Stimulated activated CD8-positive, alpha-beta memory T cell treated with anti-CD3 and anti-CD28 coated beads, Interleukin-12 subunit alpha, Interleukin-12 subunit beta, amount 100 ng/mL, for 24 hours (primary cell): Measurements from ENCODE around the gene LMBR1.
"Not testable (repeated sequence)": the region's sequence is repeated elsewhere in the genome, so short reads cannot be mapped to it uniquely, and the experiment has no call there.

Source experiments
- DNase-seq: peaks from one replicate; pipeline ENCODE4 v3.0.0-alpha.2; 2020; ENCODE audit errors: extremely low read depth

Gene LMBR1

DNA sequence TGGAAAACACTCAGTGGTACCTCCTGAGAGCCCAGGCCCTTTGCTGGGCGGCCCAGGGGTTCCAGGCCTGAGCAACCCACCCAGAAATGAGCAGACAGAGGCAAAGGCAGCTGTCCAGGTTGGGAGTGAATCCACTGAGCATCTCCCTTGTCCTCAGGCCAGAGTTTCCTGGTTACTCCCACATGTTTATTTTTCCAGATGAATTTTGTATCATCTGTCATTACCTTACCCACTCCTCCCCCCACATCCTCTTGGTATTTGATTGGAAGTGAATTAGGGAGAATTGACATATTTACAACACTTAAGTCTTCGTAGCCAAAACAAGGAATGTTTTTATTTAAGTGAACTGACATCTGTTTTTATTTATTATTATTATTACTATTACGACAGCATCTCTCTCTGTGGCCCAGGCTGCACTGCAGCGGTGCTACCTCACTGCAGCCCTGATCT, 13.2 kb upstream of the LMBR1 start:
- no peak for DNase-seq

DNA sequence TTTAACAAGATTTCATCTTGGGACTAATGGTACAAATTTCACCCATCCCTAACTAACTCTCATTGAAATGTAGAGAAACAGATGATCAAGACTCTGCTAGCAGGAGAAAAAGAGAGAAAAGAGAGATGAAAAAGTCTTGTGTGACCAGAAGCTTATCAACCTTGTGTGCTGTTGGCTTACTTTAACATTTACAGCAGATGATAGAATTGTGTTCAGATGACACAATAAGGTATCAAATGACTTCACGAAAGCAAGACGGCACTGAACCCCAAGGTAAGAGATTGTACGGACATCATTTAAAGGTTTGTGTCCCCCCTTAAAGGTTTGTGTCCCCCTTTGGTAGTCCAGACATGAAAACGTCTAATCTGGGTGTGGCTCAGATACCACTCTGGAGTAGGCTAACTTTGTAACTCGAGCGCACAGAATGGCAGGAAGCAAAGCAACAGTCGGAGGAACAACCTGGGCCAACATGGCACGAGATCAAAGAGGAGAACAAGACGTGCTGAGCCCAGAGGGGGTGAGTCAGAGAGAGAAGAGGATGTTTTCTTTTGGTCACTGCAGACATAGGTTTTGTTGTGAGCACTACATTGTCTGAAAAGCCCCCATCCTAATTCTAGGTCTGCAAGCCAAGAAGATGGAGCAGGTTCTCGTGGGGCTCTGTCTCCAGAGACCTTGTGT, 10.4 kb upstream of the LMBR1 start:
- DNase-seq = no peak

DNA sequence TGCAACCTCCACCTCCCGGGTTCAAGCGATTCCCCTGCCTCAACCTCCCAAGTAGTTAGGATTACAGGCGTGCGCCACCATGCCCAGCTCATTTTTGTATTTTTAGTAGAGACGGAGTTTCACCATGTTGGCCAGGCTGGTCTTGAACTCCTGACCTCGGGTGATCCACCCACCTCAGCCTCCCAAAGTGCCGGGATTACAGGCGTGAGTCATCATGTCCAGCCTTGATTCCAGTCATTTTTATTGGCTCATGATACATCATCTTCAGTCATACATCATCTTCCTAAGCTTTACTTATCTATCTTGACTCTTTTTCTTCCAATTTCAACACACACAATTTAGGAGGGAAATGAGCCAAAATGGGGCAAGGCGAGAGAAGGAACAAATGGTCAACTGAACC, 7.1 kb upstream of the LMBR1 start:
- DNase-seq = not testable (repeated sequence)

DNA sequence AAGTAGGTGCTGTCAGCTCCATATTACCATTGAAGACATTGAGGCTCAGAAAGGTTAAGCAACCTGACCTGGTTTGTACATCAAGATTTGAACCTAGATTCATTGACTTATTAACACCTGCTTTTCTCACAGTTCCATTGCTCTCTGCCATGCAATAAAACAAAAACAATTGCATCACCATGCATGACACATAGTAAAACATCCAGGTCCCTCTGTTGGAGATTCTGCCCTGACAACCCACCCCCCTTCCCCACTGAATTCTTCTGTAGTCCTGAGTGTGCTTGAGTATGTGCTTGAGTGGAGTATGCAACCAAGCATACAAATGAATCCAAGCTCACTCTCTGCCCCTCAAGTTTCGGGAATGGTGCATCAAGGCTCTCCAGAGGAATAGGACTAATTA, 6.0 kb upstream of the LMBR1 start:
- no peak for DNase-seq

DNA sequence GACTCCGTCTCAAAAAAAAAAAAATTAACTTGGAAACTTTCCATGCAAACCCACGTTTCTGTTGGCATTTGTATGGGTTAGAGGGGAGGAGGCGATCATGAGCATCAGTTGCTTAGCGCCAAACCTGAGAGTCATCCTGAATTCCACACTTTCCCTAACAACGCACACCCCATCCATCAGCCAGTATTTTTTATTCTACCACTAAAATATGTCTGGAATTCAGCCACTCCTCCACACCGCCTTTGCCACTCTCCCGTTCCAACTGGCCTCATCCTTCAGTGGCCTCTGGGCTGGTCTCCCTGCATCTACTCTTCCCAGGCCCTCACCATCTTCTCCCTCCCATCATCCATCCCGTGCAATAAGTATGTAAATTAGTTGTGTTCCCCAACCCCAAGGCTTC, 4.7 kb upstream of the LMBR1 start:
- no peak for DNase-seq

DNA sequence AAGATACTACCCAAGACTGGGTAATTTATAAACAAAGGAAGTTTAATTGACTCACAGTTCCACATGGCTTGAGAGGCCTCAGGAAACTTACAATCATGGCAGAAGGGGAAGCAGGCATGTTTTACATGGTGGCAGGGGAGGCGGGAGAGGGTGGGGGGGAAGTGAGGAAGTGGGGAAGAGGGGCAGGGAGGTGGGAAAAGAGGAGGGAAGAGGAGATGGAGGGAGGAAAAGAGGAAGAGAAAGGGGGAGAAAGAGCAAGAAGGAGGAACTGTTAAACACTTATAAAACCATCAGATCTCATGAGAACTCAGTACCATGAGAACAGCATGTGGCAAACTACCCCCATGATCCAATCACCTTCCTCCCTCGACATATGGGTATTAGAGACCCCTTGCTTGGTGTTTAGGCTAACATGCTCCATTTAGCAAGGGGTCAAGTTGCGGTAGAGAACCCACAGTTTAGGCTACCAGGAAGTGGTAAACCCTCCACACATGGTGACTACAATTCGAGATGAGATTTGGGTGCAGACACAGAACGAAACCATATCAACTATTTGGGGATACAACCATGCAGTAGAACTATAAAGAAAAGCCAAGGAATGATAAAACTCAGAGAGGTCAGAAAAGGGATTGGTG, 3.5 kb upstream of the LMBR1 start:
- no peak for DNase-seq

DNA sequence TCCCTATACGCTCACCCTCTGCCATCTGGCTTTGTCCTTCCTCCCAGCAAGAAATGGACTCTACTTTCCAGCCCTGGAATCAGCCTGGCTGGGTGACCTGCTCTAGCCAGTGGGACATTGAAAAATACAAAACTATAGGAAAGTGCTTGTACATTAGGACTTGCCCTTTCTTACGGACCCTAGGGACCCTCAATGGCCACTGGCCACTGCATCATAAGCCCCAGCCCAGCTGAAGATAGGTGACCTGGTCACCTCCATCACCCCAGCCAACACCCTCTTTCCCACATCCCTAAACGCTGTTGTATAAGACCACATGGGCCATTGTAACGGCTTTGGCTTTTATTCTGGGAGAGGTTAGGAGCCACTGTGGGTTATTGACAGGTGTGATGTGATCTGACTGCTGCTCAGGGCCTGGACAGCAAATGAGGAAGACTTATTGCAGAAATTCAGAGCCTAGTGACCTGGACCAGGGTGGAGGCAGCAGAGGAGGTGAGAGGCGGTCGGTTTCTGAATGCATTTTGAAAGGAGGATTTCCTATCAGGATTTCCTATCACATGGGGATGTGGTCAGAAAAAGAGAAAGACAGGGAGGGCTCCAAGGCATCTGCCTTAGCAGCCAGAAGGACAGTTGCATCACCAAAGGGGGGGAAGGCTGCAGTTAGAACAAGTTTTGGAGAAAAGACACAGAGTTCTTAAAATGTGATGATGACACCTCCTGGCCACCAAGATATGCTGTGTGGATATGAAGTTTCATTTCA, 2.2 kb upstream of the LMBR1 start:
- no peak for DNase-seq

DNA sequence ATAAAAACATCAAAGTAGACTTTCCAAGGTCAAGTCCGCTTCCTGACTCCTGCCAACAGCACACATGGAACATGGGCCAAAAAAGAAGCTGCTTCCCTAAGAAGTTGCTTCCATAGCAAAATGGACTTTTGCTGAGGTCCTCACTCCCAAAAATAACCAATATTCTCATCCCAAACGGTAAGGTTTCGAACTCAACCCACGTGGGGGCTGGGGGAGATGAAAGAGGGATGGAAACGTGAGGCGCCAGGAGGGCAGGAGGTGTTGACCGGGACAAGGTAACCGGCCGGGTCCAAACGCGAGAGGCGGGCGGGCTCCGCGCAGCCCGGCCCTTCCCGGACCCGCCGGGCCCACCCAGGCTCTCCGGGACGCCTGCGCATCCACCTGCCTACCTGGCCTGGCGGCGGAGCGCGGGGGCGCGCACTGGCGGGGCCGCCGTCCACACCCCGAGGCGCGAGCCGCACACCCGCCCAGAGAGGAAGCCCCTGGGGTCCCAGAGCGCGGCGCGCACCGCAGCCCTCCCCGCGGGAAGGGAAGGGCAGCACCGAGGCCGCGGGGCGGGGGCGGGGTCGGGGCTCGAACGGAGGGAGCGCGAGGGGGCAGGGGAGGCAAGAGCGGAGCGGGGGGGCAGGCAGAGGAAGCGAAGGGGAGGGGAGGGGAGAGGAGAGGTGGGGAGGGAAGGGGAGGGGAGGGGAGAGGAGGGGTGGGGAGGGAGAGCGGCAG, 742 bp downstream of the LMBR1 start:
- peak; percentile 24 for DNase-seq

DNA sequence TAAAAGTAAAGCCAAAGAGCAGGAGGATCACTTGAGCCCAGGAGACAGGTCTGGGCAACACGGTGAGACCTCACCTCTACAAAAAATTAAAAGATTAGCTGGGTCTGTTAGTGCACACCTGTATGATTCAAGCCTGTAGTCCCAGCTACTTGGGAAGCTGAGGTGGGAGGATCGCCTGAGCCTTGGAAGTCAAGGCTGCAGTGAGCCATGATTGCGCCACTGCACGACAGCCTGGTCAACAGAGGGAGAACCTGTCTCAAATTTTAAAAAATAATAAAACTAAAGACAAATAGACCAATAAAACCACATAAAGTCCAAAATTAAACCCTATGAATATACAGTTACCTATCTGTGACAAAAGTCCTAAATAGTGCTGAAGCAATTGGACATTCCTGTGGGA, 3.2 kb downstream of the LMBR1 start:
- DNase-seq = no peak

DNA sequence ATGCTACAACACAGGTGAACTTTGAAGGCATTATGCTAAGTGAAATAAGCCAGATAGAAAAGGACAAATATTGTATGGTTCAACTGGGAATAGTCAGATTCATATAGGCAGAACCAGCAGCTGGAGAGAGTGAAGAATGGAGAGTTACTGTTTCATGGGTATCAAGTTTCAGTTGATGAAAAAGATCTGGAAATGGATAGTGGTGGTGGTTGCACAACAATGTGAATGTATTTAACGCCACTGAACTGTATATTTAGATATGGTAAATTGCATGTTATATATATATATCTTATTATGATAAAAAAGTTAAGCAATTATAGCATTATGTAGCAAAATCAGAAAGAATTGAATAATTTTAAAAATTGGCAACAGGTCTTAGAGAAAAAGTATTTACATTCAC, 3.9 kb downstream of the LMBR1 start:
- DNase-seq = no peak

DNA sequence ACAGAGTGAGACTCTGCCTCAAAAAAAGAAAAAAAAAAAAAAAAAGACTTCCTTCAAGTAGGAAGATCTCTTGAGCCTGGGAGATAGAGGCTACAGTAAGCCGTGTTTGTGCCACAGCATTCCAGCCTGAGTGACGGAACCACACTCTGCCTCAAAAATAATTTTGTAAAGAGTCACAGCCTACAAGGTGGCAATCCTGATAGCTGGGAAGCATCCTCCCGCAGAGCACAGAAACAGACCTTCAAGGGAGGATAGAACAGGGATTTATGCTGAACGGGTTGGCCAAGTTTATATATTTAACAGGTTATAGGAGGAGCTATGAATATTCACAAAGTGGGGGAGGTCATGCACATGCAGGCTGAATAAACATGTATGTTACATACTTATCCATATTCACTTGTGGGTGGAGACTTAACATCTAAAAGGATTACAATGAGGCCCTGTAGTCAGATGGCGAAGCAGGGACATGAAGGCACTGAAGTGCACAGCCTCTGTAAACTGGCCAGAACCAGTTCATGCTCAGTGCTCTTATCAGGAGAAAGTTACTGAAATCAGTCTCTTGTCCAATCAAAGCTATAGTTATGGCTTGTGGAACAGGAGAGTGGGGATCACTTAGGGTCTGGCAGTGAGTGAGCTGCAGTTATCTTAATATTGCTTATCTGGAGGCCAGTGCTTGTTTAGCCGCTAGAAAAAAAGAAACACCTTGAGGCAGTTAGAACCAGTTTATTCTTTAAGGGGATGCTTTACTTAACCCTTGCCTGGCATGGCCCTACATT, 6.8 kb downstream of the LMBR1 start:
- no peak for DNase-seq

DNA sequence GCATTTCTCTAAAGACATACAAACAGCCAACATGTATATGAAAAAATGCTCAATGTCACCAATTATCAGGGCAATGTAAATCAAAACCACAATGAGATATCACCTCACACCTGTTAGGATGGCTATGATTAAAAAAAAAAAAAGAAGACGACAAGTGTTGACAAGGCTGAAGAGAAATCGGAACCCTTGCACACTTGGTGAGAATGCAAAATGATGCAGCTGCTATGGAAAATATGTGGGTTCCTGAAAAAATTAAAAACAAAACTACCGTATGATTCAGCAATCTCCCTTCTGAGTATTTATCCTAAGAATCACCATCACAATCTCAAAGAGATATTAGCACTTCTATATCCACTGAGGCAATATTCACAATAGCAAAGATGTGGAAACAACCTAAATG, 11.3 kb downstream of the LMBR1 start:
- DNase-seq = no peak

DNA sequence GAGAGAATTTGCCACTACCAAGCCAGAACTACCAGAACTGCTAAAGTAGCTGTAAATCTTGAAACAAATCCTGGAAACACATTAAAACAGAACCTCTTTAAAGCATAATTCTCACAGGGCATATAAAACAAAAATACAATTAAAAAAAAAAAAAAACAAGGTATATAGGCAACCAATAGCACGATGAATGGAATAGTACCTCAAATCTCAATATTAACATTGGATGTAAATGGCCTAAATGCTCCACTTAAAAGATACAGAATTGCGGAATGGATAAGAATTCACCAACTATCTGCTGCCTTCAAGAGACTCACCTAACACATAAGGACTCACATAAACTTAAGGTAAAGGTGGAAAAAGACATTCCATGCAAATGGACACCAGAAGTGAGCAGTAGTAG, 17.2 kb downstream of the LMBR1 start:
- no peak for DNase-seq

DNA sequence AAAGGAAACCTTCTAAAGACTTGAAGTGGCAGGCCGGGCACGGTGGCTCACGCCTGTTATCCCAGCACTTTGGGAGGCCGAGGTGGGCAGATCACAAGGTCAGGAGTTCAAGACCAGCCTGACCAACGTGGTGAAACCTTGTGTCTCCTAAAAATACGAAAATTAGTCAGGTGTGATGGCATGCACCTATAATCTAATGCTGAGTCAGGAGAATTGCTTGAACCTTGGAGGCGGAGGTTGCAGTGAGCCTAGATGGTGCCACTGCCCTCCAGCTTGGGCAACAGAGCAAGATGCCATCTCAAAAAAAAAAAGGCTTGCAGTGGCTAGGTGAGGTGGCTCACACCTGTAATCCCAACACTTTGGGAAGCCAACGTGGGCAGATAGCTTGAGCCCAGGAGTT, 24.6 kb downstream of the LMBR1 start:
- DNase-seq = not testable (repeated sequence)

DNA sequence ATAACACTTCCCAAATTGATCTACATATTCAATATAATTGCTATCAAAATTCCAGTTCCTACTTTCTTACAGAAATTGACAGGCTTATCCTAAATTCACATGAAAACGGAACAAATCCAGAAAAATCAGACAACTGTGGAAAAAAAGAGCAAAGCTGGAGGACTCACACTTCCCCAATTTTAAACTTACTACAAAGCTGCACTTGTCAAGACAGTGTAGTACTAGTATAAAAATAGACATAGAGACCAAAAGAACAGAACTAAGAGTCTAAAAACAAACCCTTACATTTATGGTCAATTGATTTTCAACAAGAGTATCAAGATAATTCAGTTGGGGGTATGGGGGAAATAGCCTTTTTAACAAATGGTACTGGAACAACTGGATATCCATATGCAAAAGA, 27.5 kb downstream of the LMBR1 start:
- DNase-seq = no peak

DNA sequence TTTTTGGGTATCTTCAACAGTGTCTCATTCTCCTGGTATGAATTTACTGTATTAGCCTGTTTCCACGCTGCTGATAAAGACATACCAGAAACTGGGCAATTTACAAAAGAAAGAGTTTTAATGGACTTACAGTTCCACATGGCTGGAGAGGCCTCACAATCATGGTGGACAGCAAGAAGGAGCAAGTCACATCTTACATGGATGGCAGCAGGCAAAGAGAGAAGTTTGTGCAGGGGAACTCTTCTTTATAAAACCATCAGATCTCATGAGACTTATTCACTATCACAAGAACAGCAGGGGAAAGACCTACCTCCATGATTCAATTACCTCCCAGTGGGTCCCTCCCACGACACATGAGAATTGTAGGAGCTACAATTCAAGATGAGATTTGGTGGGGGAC, 31.0 kb downstream of the LMBR1 start:
- not testable (repeated sequence) for DNase-seq

DNA sequence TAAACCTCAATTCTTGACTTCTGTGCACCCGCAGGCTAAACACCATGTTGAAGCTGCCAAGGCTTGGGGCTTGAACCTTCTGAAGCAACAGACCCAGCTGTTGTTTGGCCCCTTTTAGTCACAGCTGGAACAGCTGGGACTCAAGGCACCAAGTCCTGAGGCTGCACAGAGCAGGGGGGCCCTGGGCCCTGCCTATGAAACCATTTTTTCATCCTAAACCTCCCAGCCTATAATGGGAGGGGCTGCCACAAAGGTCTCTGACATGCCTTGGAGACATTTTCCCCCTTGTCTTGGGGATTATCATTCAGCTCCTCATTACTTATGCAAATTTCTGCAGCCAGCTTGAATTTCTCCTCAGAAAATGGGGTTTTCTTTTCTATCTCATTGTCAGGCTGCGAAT, 31.8 kb downstream of the LMBR1 start:
- no peak for DNase-seq

DNA sequence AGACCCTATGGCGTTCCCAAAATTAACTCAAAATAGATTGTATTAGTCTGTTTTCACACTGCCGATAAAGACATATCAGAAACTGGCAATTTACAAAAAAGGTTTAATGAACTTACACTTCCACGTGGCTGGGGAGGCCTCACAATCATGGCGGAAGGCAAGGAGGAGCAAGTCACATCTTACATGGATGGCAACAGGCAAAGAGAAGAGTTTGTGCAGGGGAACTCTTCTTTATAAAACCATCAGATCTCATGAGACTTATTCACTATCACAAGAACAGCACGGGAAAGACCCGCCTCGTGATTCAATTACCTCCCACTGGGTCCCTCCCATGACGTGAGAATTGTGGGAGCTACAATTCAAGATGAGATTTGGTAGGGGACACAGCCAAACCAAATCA, 32.9 kb downstream of the LMBR1 start:
- not testable (repeated sequence) for DNase-seq

DNA sequence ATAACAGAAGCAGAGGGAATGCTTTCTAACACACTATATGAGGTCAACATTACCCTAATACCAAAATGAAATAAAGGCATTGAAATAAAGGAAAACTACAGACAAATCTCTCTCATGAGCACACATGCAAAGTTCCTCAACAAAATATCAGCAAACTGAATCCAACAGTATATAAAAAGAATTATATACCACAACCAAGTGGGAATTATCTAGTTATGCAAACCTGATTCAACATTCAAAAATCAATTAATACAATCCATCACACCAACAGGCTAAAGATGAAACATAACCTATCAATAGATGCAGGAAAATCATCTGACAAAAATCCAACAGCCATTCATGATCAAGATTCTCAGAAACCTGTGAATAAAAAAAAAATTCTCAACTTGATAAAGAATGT, 34.5 kb downstream of the LMBR1 start:
- DNase-seq = no peak

DNA sequence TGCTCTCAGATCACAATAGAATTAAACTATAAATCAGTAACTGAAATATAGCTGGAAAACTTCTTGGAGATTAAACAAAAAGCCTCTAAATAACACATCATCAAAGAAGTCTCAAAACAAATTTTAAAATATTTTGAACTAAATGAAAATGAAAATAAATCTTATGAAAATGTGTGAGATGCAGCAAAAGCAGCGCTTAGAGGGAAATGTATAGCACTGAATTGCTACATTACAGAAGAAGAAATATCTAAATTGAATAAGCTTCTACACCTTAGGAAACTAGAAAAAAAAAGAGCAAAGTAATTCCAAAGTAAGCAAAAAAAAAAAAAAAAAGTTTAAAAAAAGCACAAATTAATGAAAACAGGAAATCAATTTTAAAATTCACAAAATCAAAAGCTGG, 35.2 kb downstream of the LMBR1 start:
- DNase-seq = no peak

DNA sequence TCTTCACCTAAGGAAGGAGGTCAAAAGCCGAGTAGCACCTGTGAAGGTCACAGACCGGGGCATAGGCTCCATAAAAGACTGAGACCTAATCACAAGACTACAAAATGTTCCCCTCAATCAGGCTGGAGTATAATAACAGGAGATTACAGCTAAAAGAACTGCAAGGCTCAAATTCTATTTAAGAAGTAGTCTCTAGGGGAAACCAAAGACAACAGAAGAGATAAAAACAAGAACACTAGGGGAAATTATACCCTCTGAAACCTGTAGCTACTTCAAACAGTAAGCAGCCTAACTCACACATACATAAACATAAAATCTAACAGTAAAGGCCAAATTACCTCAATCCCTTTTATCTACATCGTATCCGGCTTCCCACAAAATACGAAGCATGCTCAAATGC, 38.3 kb downstream of the LMBR1 start:
- DNase-seq = no peak

DNA sequence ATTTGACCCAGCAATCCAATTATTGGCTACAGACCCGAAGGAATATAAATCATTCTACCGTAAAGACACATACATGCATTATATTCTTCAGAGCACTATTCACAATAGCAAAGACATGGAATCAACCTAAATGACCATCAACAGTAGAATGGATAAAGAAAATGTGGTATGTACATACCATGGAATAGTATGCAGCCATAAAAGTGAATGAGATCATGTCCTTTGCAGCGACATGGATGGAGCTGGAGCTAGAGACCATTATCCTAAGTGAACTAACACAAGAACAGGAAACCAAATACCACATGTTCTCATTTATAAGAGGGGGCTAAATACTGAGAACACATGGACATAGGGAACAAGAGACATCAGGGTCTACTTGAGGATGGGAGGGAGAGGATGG, 44.0 kb downstream of the LMBR1 start:
- no peak for DNase-seq
